NCI-H748 (cell line): ENCODE results near the gene HIVEP2.

Experiments
- DNase-seq: peaks from one replicate; lab custom pipeline; 2025; ENCODE audit not compliant: unreplicated experiment; lab: John Stamatoyannopoulos, UW

The HIVEP2 gene

DNA sequence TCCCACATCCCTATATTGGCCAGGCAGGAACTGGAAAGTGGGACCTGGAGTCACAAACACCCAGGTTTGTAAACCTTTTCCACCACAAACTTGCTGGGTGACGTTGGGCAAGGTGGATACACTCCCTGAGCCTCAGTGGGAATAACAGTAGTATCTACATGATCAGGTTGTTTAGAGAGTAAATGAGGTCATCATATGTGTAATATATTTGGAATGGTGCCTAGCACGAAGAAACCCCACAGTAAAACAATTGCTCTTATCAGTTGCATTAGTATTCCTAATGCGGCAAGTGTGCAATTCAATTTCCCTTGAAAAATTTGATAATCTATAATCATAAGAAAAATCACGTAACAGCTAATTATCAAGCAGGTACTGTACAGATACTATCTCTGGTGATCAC lies 51.9 kb downstream of the HIVEP2 start:
- DNase-seq, result no peak

DNA sequence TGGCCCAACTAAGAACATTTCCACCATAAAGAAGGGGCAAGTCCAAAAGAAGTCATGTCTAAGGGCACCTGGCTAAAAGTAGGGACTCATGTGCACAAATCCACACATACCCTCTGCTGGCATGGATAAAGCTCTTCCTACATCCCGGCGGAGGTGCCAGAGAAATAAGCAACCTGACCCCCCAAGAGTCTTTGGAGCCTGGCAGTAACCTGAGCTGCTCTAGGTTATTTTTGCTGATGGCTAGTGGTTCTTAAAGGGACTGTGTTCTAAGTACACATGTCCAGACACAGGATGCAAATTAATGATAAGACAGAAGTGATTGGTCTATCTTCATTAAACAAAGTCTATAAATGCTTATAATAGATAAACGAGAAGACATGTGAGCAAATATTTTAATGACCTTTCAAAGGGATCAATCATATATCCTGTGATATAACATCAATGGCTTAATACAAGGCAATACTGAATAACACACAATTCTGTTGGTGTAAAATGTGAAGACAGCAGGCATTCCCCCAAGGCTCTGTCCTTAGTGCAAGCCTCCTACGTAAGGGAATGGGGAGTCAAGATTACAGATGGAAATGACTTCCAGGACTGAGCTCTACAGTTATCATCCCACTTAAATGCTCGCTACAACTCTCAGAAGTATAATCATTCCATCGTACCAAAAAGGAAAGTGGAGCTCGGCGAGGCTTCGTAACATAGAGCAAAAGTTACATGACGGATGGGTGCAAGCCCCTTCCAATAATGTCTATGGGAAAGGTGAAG lies 52.5 kb downstream of the HIVEP2 start:
- no peak for DNase-seq

DNA sequence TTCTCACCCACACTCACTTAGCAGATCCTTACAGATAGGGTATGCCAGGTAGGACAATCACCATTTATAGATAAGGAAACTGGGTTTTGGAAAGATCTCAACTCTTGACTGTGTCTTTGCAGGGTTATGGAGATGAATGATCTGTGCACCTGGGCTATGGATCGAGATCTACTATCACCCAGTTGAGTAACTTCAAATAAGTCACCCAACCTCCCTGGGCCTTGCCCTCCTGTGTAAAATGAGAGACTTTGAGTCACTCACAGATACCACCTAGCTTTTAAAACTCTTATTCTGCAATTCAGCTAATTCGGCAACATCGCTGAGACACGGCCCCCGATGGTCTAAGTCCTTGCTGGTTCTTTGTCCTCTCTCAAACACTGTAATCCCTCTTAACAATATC lies 53.5 kb downstream of the HIVEP2 start:
- no peak for DNase-seq

DNA sequence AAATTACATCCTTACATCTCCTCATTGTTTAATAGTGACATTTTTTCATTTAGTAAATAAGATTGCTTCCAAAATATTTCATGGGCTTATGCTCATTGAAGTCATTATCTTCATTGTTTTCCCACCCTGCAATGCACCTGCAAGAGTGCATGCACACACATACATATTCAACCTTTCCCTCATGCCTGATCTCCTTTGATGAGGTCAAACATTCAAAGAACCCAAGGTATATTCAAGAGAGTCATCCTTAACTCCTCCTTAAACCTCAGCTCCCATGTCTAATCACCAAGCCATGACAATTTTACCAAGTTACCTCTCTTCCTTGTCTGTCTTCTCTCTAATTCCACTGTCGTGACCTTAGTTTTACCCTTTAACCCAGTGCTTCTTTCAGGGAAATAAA lies 56.5 kb downstream of the HIVEP2 start:
- DNase-seq, result no peak

DNA sequence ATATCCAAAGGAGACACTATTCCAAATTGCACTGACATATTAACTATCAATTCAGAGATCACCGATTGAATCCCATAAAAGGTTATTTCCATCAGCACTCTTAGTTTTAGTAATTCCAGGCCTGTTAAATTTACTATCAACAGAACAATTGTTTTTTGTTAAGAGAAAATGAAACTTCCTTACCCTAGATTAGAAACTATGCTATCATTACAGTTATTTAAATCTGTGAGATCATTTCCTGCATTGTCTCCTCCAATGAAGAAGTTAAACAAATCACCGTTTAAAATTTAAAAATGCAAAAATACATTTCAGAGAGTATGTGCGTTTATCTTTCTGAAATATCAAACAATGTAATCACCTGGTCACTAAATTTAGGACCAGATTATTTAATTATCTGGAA lies 57.5 kb downstream of the HIVEP2 start:
- no peak for DNase-seq

DNA sequence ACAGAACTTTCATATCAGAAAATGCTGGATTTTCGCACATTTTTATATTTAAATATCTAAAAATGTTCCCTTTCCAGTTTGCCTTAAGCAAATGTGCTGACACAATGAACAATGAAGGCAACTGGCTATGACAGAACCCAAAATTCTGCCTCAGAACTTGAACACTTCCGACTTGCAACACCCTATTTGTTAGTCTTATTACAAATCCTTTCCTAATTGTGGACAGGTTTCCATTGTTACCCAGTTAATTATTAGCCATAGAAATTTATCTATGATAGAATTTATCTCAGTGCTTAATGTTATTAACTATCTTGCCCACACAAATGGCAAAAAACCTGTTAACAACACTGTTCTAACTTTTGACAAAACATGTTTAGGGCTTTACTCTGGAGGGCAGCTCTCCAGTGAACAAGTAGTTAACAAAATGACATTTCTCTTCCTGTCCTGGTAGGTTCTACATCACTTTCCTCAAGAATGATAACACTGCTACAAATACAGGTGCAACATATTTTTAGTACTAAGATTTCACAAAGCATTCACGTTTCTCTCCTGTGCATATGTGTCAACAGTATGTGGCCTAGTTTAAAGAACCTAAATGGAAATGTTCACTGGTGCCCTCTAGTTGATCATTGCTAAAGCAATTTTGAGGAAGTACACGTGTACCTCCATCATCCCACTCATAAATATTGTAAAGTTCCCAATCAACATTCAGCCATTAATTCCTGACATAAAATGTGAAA lies 58.4 kb downstream of the HIVEP2 start:
- DNase-seq, result no peak

DNA sequence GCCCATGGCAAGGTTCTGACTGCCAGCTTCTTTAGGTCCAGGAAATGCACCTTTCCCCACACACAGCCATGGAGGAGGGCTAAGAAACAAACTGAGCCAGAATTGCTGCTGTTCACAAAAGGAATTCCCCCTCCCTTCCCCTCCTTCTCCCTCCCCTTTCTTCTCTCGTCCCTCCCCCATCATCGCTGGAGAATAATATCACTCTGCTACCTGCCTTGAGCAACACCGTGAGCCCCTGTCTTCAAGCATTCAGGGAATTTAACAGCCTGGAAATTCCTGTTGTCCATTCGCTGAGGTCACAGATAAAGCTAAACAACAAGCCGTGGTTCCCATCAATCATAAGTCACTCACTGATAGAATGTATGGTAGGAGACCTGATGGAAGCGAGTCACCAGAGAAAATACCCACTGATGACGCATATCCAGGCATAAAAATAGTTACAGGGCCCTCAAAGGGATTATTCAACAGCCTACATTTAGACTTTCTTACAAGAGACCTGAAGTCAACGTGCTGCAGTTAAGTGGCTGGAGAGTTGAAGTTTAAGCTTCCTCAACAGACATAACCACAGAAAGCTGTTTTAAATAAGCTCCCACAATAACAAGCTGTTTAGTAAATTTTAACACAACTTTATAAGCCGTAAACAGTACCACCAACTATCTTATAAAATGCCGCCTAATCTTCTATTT lies 59.7 kb downstream of the HIVEP2 start:
- DNase-seq, result no peak

DNA sequence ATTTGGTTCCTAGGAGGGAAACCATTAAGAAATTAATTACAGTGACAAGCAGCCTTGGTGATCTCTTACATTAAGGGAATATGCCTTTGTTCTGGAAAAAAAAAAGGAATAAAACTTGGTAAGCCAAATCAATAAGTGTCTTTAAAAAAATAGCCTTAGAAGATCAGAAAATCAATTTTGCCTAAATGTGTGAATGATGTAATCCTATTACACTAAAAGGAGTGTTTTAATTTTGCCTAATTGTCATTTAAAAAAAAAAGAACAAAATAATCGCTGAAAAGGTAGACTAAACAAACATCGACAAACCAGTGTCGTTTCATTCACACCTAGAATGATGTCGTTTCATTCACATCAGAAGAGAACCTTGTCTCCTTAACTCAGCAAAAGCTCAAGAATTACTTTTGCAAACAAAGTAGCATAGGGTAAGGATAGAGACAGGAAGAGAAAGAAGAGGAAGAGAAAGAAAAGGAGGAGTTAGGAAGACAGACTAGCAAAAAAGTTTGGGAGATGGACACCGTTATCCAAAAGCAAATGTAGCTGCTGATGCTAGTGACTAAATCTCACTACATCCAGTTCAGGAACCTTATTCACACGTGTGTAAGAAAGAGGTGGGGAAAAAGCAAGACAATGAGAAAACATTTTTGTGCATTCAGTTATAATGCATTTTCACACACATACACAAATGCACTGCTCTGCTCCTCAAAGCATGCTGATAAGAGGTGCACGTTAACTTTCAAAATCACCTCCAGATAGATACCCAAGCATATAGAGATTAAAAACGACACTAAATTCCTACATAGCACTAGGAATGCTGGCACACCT lies 60.6 kb downstream of the HIVEP2 start:
- no peak for DNase-seq

DNA sequence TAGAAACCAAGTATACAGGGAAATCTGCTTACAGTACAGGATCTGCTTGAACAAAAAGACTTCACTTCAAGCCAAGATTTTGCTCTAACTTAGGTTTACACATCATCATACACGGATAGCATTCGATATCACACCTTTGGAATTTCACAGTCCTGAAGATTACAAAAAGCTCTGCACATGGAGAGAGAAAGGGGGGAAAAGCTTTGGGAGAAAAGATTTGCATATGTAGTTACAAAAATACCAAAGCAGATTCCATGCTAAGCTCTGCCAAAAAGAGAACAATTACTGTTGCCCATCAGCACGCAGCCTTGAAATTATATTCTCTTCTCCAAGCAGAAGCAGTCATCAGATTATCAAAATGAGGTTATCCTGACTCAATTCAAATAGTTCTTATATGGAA lies 62.0 kb downstream of the HIVEP2 start:
- no peak for DNase-seq

DNA sequence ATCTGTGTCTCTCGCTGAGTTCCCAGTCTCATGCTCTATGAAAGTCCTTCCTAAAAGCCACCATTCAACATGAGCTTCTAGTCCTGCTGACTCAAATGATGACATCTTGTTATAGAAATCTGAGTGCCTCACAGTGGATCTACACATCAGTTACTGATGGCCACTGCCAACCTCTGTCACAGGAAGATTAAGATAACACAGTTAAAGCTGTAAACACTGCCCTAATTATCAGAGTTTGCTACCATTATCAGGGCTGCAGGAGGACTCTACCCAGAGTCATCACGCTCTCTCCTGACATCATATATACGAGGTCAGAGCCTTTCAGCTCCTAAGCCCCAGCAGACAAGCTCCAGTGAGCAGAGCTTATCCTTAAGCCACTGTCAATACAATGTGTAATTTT lies 63.2 kb downstream of the HIVEP2 start:
- no peak for DNase-seq

DNA sequence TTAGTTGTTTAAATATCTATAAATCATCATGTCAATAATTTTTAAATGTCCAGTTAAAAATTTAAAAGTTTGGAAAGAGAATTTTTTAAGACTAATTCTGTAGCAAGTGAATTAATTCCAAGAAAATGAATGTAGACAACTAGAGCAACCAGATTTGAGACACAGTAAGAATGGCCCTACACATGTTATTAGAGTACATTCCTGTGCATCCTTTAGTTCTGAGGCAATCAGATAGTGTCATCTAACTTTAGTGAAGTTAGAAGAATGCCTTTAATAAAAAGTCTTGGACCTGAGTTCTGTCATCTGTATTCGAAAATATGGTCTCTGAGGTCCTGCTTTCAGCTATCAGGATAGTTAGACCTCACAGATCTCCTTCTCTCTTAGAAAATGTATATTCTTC lies 63.7 kb downstream of the HIVEP2 start:
- DNase-seq, result no peak

DNA sequence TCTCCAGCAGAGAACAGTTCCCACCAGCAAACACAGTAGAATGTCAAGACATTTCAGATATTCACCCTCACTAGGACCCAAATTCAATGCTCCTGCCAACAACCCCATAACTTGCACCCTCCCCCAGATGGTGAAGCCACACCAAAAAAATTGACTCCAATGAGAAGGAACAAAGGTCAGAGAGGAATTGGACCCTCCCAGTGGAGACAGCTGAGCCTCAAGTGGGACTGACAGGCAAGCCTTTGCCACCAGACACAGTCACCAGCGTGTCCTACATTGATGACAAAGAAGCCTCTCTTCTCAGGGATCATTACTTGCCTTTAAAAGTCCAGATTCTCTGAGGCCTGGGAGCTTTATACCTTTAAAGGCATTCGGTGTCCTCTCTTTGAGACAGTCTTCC lies 64.8 kb downstream of the HIVEP2 start:
- no peak for DNase-seq

DNA sequence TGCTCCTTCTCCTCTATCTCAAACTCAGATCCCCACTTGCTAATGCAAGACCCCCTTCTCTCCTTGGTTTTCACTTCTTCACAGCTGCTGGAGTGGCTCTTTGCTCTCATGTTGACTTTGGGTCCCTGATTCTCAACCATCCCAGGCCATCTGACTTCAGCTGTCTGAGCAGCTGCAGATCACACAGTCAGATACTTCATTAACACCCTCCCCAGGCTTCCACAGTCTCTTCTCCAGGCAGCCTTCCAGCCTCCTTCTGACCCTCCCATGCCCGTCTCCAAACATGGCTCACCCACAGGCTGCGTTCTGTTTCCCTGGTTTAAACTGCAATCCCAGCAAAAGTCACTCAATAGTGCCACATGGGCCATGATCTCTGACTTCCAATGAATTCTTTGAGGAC lies 65.4 kb downstream of the HIVEP2 start:
- no peak for DNase-seq

DNA sequence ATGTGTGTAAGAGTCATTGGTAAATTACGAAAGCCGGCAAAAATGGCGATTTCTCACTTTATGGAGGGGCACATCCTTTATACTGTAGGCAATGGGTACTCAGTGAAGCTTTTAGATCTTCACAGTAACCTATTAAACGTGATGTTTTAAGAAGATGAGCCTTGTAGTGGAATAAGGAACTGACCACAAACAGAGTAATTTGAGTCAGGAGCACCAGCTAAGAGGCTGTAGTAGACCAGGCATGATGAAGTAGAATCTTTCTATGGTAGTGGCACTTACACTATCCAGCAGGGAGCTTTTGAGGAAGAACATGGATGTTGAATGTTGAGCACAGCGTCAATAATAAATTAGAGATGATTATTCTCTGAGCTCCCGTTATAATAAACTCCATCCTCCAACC lies 65.9 kb downstream of the HIVEP2 start:
- no peak for DNase-seq

DNA sequence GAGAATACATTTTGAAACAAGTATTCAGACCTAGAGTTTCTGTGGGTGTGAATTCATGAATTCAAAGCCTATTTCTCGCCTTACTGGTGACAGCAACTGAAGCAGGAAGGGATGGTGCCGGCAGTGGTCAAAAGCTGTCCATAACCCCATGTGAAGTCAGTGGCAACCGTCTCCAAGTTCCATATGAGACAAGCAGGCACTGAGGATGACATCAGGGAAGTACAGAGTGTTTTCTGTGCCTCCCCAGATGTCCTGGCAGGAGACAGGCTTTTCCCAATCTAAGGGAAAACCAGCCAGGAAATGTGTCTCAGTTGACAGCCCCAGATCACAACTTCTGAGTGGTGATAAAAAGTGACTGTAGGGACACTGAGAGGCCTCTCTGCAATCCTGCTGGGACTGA lies 66.6 kb downstream of the HIVEP2 start:
- no peak for DNase-seq

DNA sequence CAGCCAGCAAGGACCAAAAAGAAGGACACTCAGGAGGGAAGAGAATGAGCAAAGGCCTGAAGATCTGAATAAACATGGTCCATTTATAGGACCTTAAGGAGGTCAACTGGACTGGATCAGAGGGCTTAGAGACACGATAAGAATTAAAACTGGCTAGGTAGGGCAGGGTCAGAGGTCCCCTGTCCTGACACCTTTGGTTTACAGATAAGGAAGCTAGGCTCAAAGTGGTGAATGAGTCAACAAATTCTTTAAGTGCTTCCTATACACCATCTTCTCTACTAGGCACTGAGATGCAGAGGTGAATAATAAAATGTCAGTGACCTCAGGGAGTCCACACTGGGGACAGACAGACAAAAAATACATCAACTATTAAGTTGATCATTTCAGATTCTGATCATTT lies 70.3 kb downstream of the HIVEP2 start:
- DNase-seq, result no peak

DNA sequence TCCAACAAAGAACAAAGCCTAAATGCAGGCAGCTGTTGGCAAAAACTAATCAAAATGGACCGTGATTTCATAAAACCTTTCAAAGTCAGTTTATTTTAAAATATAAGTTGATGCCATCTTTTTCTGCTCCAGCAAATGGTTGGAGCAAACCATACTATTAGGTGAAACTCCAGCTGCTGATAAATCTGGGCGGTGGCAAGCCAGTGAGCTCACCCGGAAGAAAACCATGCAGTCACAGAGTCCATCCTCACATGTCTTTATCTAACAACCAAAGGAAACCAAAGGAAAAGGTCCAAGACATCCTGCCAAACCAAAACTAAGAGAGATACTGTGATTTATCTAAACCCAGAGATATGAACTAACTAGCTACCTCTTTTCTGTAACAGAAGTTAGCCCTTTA lies 72.6 kb downstream of the HIVEP2 start:
- DNase-seq, result no peak

DNA sequence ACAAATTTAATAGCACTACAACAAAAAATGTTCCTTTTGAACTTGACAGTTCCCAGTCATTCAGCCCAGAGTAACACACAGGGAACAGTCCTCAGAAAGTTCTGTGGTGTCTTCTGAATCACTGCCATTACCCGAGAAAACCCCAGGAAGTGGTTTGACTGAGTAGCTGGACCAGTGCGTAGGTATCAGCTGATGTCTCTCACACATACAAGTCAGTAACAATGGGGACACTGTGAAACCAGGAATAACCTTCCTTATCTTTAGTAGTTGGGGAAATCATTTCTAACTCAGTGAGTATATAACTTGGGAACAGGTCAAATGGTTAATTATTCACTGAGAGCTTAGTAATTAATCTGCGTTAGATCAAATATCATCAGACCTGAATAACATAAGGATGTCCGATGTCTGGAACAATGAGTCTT lies 73.1 kb downstream of the HIVEP2 start:
- DNase-seq, result no peak

DNA sequence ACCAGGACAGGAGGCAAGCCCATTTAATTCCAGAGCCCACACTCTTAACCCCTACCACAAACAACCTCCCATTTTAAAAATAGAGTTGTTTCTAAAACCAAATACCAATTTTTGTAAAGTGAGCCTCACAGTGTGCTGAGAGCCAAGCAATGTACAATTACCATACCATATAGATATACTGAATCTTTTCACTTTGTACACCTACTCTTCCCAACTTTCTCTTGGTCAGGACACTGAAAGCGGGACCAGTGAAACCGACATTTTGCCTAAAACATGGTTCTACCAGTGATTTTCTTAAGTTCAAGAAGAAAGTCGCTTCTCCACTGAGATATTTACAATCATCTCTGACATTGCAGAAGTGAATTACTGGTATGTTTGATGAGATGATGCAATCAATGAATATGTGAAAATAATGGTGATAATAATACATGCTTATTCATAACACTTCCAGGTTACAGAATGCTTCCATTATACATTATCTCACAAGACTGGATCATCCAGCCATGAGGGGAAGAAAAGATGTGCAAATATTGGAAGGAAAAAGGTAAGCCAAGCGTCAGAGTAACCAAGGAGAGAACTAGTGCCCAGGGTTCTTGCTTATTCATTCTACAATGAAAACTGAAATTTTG lies 74.1 kb downstream of the HIVEP2 start:
- no peak for DNase-seq

DNA sequence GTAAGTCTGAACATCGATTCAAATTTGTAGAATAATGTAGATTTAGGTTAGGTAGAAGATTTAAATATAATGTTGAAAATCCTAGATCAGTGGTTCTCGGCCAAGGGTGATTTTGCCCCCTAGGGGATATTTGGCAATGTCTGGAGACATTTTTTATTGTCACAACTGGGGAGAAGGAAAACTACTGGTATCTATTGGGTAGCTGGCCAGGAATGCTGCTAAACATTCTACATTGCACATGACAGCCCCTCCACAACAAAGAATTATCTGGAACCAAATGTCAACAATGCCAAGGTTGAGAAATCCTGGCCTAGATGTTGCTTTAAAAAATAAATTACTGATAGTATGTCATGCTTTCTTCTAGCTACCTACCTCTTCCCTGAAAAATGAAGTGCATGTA lies 76.1 kb downstream of the HIVEP2 start:
- DNase-seq, result no peak
